ENCODE results near the gene SCAMP2.

SCAMP2 gene

GRCh38 chr15:74817370-74817737, 55.8 kb downstream of the SCAMP2 start:
- DNase-seq: no peak

GRCh38 chr15:74816624-74817369, 56.4 kb downstream of the SCAMP2 start:
- DNase-seq: no peak

GRCh38 chr15:74815961-74816360, 57.2 kb downstream of the SCAMP2 start:
- DNase-seq: no peak

- DNase-seq: no peak
Measured at GRCh38 chr15:74815121-74815934, 57.8 kb downstream of the SCAMP2 start.

- no peak for DNase-seq
Measured at GRCh38 chr15:74812533-74812932, 60.6 kb downstream of the SCAMP2 start, which contains the start of gene LMAN1L. LMAN1L (plus strand) TSS chr15:74812835; CDS start chr15:74812855, 20 bp downstream.

GRCh38 chr15:74809956-74810355, 63.2 kb downstream of the SCAMP2 start:
- no peak for DNase-seq

GRCh38 chr15:74809242-74809641, 63.9 kb downstream of the SCAMP2 start:
- no peak for DNase-seq

GRCh38 chr15:74808840-74809229, 64.3 kb downstream of the SCAMP2 start:
- DNase-seq: no peak

- no peak for DNase-seq
Measured at GRCh38 chr15:74808078-74808839, 64.9 kb downstream of the SCAMP2 start.

GRCh38 chr15:74807282-74807681, 65.9 kb downstream of the SCAMP2 start:
- DNase-seq: no peak

- no peak for DNase-seq
Measured at GRCh38 chr15:74804935-74805334, 68.2 kb downstream of the SCAMP2 start.

- DNase-seq: no peak
Measured at GRCh38 chr15:74802862-74803447, 70.2 kb downstream of the SCAMP2 start.

GRCh38 chr15:74802290-74802689, 70.9 kb downstream of the SCAMP2 start:
- DNase-seq: no peak

- no peak for DNase-seq
Measured at GRCh38 chr15:74801311-74801997, 71.7 kb downstream of the SCAMP2 start.

GRCh38 chr15:74800559-74801094, 72.5 kb downstream of the SCAMP2 start:
- DNase-seq: no peak

GRCh38 chr15:74799856-74800558, 73.2 kb downstream of the SCAMP2 start:
- no peak for DNase-seq

- DNase-seq: no peak
Measured at GRCh38 chr15:74799255-74799855, 73.8 kb downstream of the SCAMP2 start.

GRCh38 chr15:74798388-74799254, 74.5 kb downstream of the SCAMP2 start:
- DNase-seq: no peak

- no peak for DNase-seq
Measured at GRCh38 chr15:74795966-74796625, 77.1 kb downstream of the SCAMP2 start.
